K562 (cell line): ENCODE results near the gene HPN. TPM values are rescaled to one million over a fixed set of nuclear protein-coding genes. Genes with fewer than 3 reads are reported as not detected.

Experiments
- ATAC-seq: fragments of 200-7000 bp; cut with Tn5 transposase; 3 replicates; pipeline ENCODE4 v1.9.1; 2020; ENCODE audit warnings: moderate library complexity
- BruUV-seq: library from RNA; stranded (reverse); fragments of 400-500 nt; replicated peaks from 2 replicates; lab custom pipeline; 2021; lab: Mats Ljungman, UMichigan
- CTCF ChIA-PET: fragments of 300-600 bp; formaldehyde crosslinking; extraction: SDS; loops from one replicate; lab custom pipeline; 2021; ENCODE audit warnings: low intra/inter-chr PET ratio; lab: Yijun Ruan, JAX
- POLR2A ChIA-PET: fragments of 300-600, 350-650 bp; sonication (Branson Sonifier 250); formaldehyde crosslinking; extraction: SDS; loops from one replicate; lab custom pipeline; 2021; ENCODE audit warnings: antibody characterized with exemption, inconsistent platforms; lab: Yijun Ruan, JAX
- DNase-seq, 4 experiments: peaks; one replicate each; pipeline versions ENCODE4 v3.0.0 to v3.0.0-alpha.2; 2011 to 2018; ENCODE audit warnings: low spot score in 3 of 4, mixed read lengths in 3 of 4; ENCODE audit errors: extremely low read depth in 1 of 4
- FAIRE-seq: peaks from 2 replicates; lab custom pipeline; 2011; peaks lifted over from hg19 to GRCh38; lab: Jason Lieb, UNC
- H2AFZ ChIP-seq: 2 replicates; pipeline ENCODE4 v1.6.0; 2011; ENCODE audit warnings: low read depth, low read length, control low read depth, inconsistent platforms
- H3K27ac ChIP-seq: fragments of 200-600 bp; 3 replicates; pipeline ENCODE4 v1.8.0; 2011; ENCODE audit warnings: low read depth, mild to moderate bottlenecking, control low read depth, inconsistent platforms, low read length, moderate library complexity, mixed read lengths; ENCODE audit errors: extremely low read depth
- H3K27me3 ChIP-seq, 2 experiments: fragments of 300-600 bp in 1 of 2; 2 replicates in 1 of 2; 3 replicates in 1 of 2; pipeline versions ENCODE4 v1.6.0 to v1.8.0; 2011; ENCODE audit warnings: inconsistent platforms in 2 of 2, low read length in 2 of 2, mild to moderate bottlenecking in 1 of 2, mixed read lengths in 1 of 2, moderate library complexity in 1 of 2; ENCODE audit not compliant: control insufficient read depth in 2 of 2, insufficient read depth in 2 of 2
- H3K36me3 ChIP-seq: fragments of 300-600 bp; 3 replicates; pipeline ENCODE4 v1.8.0; 2011; ENCODE audit warnings: mild to moderate bottlenecking, low read length, inconsistent platforms; ENCODE audit not compliant: control insufficient read depth, insufficient read depth
- H3K4me1 ChIP-seq, 2 experiments: fragments of 200-600 bp in 1 of 2; replicated peaks in 1 of 2; 2 replicates in 1 of 2; 3 replicates in 1 of 2; pipeline versions ENCODE4 v1.5.1 to v1.8.0; 2011; ENCODE audit warnings: inconsistent platforms in 2 of 2, low read length in 2 of 2, mild to moderate bottlenecking in 1 of 2, mixed read lengths in 1 of 2, moderate library complexity in 1 of 2; ENCODE audit not compliant: control insufficient read depth in 2 of 2, insufficient read depth in 2 of 2
- H3K4me2 ChIP-seq: 2 replicates; pipeline ENCODE4 v1.6.1; 2011; ENCODE audit warnings: low read length, control low read depth, inconsistent platforms, mixed read lengths; ENCODE audit not compliant: insufficient read depth
- H3K4me3 ChIP-seq: fragments of 200-600 bp; sonication (generic), shearing (Covaris generic); 2 replicates; pipeline ENCODE4 v1.5.1; 2016; ENCODE audit warnings: control low read depth, inconsistent platforms
- H3K79me2 ChIP-seq: fragments of 200-600 bp; 3 replicates; pipeline ENCODE4 v1.8.0; 2011; ENCODE audit warnings: low read length, inconsistent platforms; ENCODE audit not compliant: control insufficient read depth, insufficient read depth
- H3K9ac ChIP-seq, 2 experiments: 2 replicates each; pipeline versions ENCODE4 v1.6.0 to v1.6.1; 2011; ENCODE audit warnings: low read depth in 2 of 2, low read length in 2 of 2, control low read depth in 1 of 2, inconsistent platforms in 1 of 2, mild to moderate bottlenecking in 1 of 2, mixed read lengths in 1 of 2; ENCODE audit not compliant: insufficient read depth in 1 of 2
- H3K9me1 ChIP-seq: one replicate; pipeline ENCODE4 v1.6.0; 2011; ENCODE audit warnings: inconsistent platforms, mild to moderate bottlenecking, low read length, moderate library complexity; ENCODE audit not compliant: control insufficient read depth, insufficient read depth
- H3K9me3 ChIP-seq: replicated peaks from 2 replicates; pipeline ENCODE4 v1.5.1; 2011; ENCODE audit warnings: low read depth, low read length, inconsistent platforms; ENCODE audit not compliant: control insufficient read depth, insufficient read depth
- H4K20me1 ChIP-seq: replicated peaks from 2 replicates; pipeline ENCODE4 v1.6.1; 2011; ENCODE audit warnings: low read length, inconsistent platforms, mixed read lengths; ENCODE audit not compliant: control insufficient read depth, insufficient read depth
- CBX3 ChIP-seq, 2 experiments: IDR thresholded peaks; 1 replicate in 1 of 2; 2 replicates in 1 of 2; pipeline ENCODE4 v1.6.1; 2012; ENCODE audit warnings: inconsistent platforms in 2 of 2, low read length in 2 of 2, borderline replicate concordance in 1 of 2, control low read depth in 1 of 2
- CXXC5 ChIP-seq: fragments of 250-450 bp; sonication (Bioruptor Pico); IDR thresholded peaks from 2 replicates; pipeline ENCODE4 v1.8.0; 2022; ENCODE audit warnings: inconsistent platforms, mild to moderate bottlenecking, moderate library complexity
- GATAD2B ChIP-seq: fragments of 450-650 bp; IDR thresholded peaks from 2 replicates; pipeline ENCODE4 v1.6.1; 2017; ENCODE audit warnings: mild to moderate bottlenecking, borderline replicate concordance
- MAZ ChIP-seq, 2 experiments: fragments of 450-650 bp in 1 of 2; sonication (generic) in 1 of 2; formaldehyde crosslinking; IDR thresholded peaks in 1 of 2; conservative IDR thresholded peaks in 1 of 2; 2 replicates each; pipeline versions ENCODE4 v1.4.0 to v1.5.0; 2020; ENCODE audit warnings: mild to moderate bottlenecking in 1 of 2, missing genetic modification reagents in 1 of 2
- NONO ChIP-seq, 2 experiments: fragments of 200-400 bp in 1 of 2; fragments of 450-650 bp in 1 of 2; formaldehyde crosslinking in 1 of 2; IDR thresholded peaks; 2 replicates each; pipeline ENCODE4 v1.6.1; 2017; ENCODE audit warnings: low read depth in 2 of 2, mild to moderate bottlenecking in 2 of 2, moderate library complexity in 2 of 2, low read length in 1 of 2
- PHF8 ChIP-seq: fragments of 200-600 bp; sonication (generic); IDR thresholded peaks from 2 replicates; pipeline ENCODE4 v1.6.1; 2012; ENCODE audit warnings: mixed run types, mild to moderate bottlenecking, inconsistent platforms, low read length, moderate library complexity, borderline replicate concordance
- POLR2G ChIP-seq: fragments of 200-400 bp; formaldehyde crosslinking; IDR thresholded peaks from 2 replicates; pipeline ENCODE4 v1.6.1; 2017; ENCODE audit warnings: low read depth, mild to moderate bottlenecking, antibody characterized with exemption, low read length, moderate library complexity
- RBFOX2 ChIP-seq: fragments of 200-400 bp; formaldehyde crosslinking; IDR thresholded peaks from 2 replicates; pipeline ENCODE4 v1.6.1; 2017; ENCODE audit warnings: low read depth, mild to moderate bottlenecking, low read length, moderate library complexity
- WGBS: fragments of 100-300 bp; shearing (Covaris generic); methylation state at CpG from one replicate; pipeline ENCODE4 v1.1.6; 2016; ENCODE audit warnings: low coverage, mixed read lengths; ENCODE audit not compliant: insufficient coverage; ENCODE audit errors: missing lambda C conversion rate; 5-methylcytosine and 5-hydroxymethylcytosine counted together
- in situ Hi-C: fragments of 300-500 bp; cut with MboI; formaldehyde crosslinking; loops from 4 replicates; pipeline ENCODE4 v1.15.0; 2018; ENCODE audit warnings: inconsistent platforms, mixed read lengths
- intact Hi-C: fragments of 100-400 bp; cut with micrococcal nuclease; formaldehyde crosslinking; loops from 2 replicates; pipeline ENCODE4 v1.14.2; 2022
- polyA plus RNA-seq, 8 experiments: library from polyadenylated mRNA; depleted of rRNA in 4 of 8; stranded (reverse) in 5 of 8; unstranded in 3 of 8; fragments of >200 nt; fragmentation: Nextera tagmentation in 2 of 8; fragmentation: Illumina TruSeq in 1 of 8; extraction: Ambion mirVana in 2 of 8; extraction: Trizol in 1 of 8; gene quantifications; 2 replicates each; pipeline versions ENCODE4 v1.2.1 to v1.2.3, GENCODE V29; 2011 to 2014; ENCODE audit warnings: inconsistent platforms in 1 of 8, missing spikeins in 1 of 8
- total RNA-seq, 7 experiments: library from RNA; depleted of rRNA in 6 of 7; stranded (reverse); fragments of >200 nt in 6 of 7; fragmentation: Illumina TruSeq in 2 of 7; extraction: Trizol in 2 of 7; gene quantifications; 2 replicates each; pipeline versions ENCODE4 v1.2.1 to v1.2.3, GENCODE V29; 2011 to 2021; ENCODE audit warnings: low replicate concordance in 1 of 7
- TF ChIP-seq, protein P1 (sequence below): sonication (generic); formaldehyde crosslinking; IDR thresholded peaks from 2 replicates; pipeline ENCODE4 v1.5.0; 2020; ENCODE audit warnings: missing genetic modification reagents
- TF ChIP-seq, protein P2 (sequence below), 2 experiments: IDR thresholded peaks; 2 replicates each; pipeline ENCODE4 v1.6.1; 2012; ENCODE audit warnings: improper control_type of control experiment in 2 of 2, low read depth in 2 of 2, low read length in 2 of 2, borderline replicate concordance in 1 of 2
- TF ChIP-seq, protein P3 (sequence below), 2 experiments: fragments of 200-800 bp in 1 of 2; sonication (Bioruptor generic) in 1 of 2; sonication (generic) in 1 of 2; formaldehyde crosslinking in 1 of 2; IDR thresholded peaks in 1 of 2; conservative IDR thresholded peaks in 1 of 2; 2 replicates each; pipeline versions ENCODE4 v1.5.0 to v1.6.1; 2016 to 2020; ENCODE audit warnings: missing compliant biosample characterization in 1 of 2, missing genetic modification characterization in 1 of 2, missing genetic modification reagents in 1 of 2
- TF ChIP-seq, protein P4 (sequence below): fragments of 250-450 bp; sonication (Bioruptor Pico); IDR thresholded peaks from 2 replicates; pipeline ENCODE4 v1.9.0; 2021; ENCODE audit warnings: mild to moderate bottlenecking
- TF ChIP-seq, protein P5 (sequence below): fragments of 200-800 bp; sonication (Bioruptor generic); IDR thresholded peaks from 2 replicates; pipeline ENCODE4 v1.6.1; 2017; ENCODE audit warnings: missing genetic modification characterization, missing compliant biosample characterization

HPN gene
- total and polyA plus RNA-seq, 9 of the 15 experiments (the other 6 are each of a cell fraction or from before 2014, with no cell fraction given), result 0.10 to 0.20 TPM; not detected in 7

DNA sequence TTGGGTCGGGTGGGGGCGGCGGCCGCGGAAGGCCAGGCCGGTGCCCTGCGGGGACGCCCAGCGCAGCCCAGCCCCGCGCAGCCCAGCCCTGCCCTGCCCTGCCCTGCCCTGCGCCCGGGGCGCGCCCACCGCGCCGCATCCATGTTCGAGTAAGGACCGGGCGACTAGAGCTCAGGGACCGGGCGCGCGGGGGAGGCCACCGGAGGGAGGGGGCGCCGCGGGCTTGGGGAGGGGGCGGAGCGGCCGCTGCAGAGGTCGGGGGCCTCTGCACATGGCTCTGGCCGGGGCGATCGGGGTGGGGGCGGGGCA, 41.2 kb upstream of the HPN start:
- intact Hi-C loops, result no loop called here
- Histone ChIP-seq H3K27ac (peak overlapping the region; percentile 80), H4K20me1 (peaks cover 6% of the 10 kb centered on the region), H3K27me3 (no peaks in the 10 kb centered on the region), H3K9me1 (no peaks in the 10 kb centered on the region), H3K4me2 (peak overlapping the region; percentile 93; the same call in 1 of the 2 replicates), H3K9me3 (no peaks in the 10 kb centered on the region), H3K9ac (peak overlapping the region; percentile 70 to 95; a peak in 3 of 4 replicates), H3K4me1 (peaks cover 27 to 55% of the 10 kb centered on the region in 2 experiments), H3K79me2 (peaks cover 54% of the 10 kb centered on the region), H2AFZ (no peak overlapping the region), H3K4me3 (peak overlapping the region; percentile 77), H3K36me3 (peaks cover 31% of the 10 kb centered on the region; the same call in 2 of the 3 replicates)
- BruUV-seq, result no TSS peak
- ATAC-seq (no peak), DNase-seq (no peak), FAIRE-seq (no peak)
- ChIA-PET POLR2A (interaction anchor here (0.6 to 2.2 kb wide), 4 partner anchors 10 to 359 kb away, joined by 3 to 9 read pairs (median 4); no protein-coding TSS in a partner anchor), CTCF (no interaction called here)
- WGBS, result 0% methylated on average over 1 of the region's 37 CpGs
- in situ Hi-C loops, result no loop called here
- 0 out of 4 replicates have a peak, but pooled peaks of 1 of the 2 experiments have one; percentile 43 for TF ChIP-seq NONO (IDR thresholded peaks at IDR 0.05; ENCODE audit: low read depth in 2 of 2, low read length in 1 of 2)
- TF ChIP-seq, protein P1, sequence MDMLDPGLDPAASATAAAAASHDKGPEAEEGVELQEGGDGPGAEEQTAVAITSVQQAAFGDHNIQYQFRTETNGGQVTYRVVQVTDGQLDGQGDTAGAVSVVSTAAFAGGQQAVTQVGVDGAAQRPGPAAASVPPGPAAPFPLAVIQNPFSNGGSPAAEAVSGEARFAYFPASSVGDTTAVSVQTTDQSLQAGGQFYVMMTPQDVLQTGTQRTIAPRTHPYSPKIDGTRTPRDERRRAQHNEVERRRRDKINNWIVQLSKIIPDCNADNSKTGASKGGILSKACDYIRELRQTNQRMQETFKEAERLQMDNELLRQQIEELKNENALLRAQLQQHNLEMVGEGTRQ (CRISPR knock-in tag), result no peak
- TF ChIP-seq, protein P2, sequence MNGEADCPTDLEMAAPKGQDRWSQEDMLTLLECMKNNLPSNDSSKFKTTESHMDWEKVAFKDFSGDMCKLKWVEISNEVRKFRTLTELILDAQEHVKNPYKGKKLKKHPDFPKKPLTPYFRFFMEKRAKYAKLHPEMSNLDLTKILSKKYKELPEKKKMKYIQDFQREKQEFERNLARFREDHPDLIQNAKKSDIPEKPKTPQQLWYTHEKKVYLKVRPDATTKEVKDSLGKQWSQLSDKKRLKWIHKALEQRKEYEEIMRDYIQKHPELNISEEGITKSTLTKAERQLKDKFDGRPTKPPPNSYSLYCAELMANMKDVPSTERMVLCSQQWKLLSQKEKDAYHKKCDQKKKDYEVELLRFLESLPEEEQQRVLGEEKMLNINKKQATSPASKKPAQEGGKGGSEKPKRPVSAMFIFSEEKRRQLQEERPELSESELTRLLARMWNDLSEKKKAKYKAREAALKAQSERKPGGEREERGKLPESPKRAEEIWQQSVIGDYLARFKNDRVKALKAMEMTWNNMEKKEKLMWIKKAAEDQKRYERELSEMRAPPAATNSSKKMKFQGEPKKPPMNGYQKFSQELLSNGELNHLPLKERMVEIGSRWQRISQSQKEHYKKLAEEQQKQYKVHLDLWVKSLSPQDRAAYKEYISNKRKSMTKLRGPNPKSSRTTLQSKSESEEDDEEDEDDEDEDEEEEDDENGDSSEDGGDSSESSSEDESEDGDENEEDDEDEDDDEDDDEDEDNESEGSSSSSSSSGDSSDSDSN (IDR thresholded peaks at IDR 0.05; ENCODE audit: borderline replicate concordance in 1 of 2, low read depth in 2 of 2, low read length in 2 of 2), result peak in 1 of 2 experiments; percentile 58; a peak in 1 of 4 replicates
- TF ChIP-seq, protein P3, sequence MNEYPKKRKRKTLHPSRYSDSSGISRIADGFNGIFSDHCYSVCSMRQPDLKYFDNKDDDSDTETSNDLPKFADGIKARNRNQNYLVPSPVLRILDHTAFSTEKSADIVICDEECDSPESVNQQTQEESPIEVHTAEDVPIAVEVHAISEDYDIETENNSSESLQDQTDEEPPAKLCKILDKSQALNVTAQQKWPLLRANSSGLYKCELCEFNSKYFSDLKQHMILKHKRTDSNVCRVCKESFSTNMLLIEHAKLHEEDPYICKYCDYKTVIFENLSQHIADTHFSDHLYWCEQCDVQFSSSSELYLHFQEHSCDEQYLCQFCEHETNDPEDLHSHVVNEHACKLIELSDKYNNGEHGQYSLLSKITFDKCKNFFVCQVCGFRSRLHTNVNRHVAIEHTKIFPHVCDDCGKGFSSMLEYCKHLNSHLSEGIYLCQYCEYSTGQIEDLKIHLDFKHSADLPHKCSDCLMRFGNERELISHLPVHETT (CRISPR knock-in tag; conservative IDR thresholded peaks at IDR 0.05 in 1 of 2, IDR thresholded peaks at IDR 0.05 in 1 of 2), result peak in 1 of 2 experiments; percentile 65; a peak in 2 of 4 replicates
- peak; percentile 44; the same call in 1 of the 2 replicates for TF ChIP-seq PHF8
- TF ChIP-seq, protein P4, sequence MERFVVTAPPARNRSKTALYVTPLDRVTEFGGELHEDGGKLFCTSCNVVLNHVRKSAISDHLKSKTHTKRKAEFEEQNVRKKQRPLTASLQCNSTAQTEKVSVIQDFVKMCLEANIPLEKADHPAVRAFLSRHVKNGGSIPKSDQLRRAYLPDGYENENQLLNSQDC, result no peak
- TF ChIP-seq, protein P5, sequence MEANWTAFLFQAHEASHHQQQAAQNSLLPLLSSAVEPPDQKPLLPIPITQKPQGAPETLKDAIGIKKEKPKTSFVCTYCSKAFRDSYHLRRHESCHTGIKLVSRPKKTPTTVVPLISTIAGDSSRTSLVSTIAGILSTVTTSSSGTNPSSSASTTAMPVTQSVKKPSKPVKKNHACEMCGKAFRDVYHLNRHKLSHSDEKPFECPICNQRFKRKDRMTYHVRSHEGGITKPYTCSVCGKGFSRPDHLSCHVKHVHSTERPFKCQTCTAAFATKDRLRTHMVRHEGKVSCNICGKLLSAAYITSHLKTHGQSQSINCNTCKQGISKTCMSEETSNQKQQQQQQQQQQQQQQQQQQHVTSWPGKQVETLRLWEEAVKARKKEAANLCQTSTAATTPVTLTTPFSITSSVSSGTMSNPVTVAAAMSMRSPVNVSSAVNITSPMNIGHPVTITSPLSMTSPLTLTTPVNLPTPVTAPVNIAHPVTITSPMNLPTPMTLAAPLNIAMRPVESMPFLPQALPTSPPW (CRISPR knock-in tag), result peak; percentile 68; the same call in 1 of the 2 replicates
- peak; percentile 36; the same call in 1 of the 2 replicates for TF ChIP-seq CXXC5 (CRISPR knock-in tag)
- TF ChIP-seq POLR2G, result peak; percentile 65
- TF ChIP-seq RBFOX2, result peak; percentile 50; the same call in 1 of the 2 replicates
- no peak for TF ChIP-seq GATAD2B
- TF ChIP-seq MAZ (CRISPR knock-in tag; conservative IDR thresholded peaks at IDR 0.05 in 1 of 2, IDR thresholded peaks at IDR 0.05 in 1 of 2), result 0 out of 4 replicates have a peak, but pooled peaks of 1 of the 2 experiments have one; percentile 6
- no peak for TF ChIP-seq CBX3 (IDR thresholded peaks at IDR 0.05; ENCODE audit: borderline replicate concordance in 1 of 2, low read length in 2 of 2)
